Stomach (tissue), 9 donors: ENCODE measurements around the gene BORCS5. TPM values are rescaled to one million over a fixed set of nuclear protein-coding genes. Genes with fewer than 3 reads are reported as not detected.

Experiments used
- DNase-seq, 2 donors: peaks; one replicate each; pipeline versions ENCODE4 v3.0.0 to v3.0.0-alpha.2; 2013 to 2019
- H3K27ac ChIP-seq, 5 donors: fragments of 200-600 bp in 4 of 5; sonication (generic) in 4 of 5; one replicate each; pipeline ENCODE4 v1.5.1; 2013 to 2019; ENCODE audit warnings: mild to moderate bottlenecking in 1 of 5, moderate library complexity in 1 of 5
- H3K27me3 ChIP-seq, 3 donors: fragments of 200-600 bp; sonication (generic); one replicate each; pipeline ENCODE4 v1.5.1; 2017 to 2019; ENCODE audit warnings: mixed run types in 1 of 3
- H3K36me3 ChIP-seq, 4 donors: fragments of 200-600 bp; sonication (generic); 1 replicate in 3 of 4; 2 replicates in 1 of 4; pipeline ENCODE4 v1.5.1; 2016 to 2019
- H3K4me1 ChIP-seq, 4 donors: fragments of 200-600 bp; sonication (generic); one replicate each; pipeline ENCODE4 v1.5.1; 2016 to 2019
- H3K4me3 ChIP-seq, 4 donors: fragments of 200-600 bp; sonication (generic) in 3 of 4; one replicate each; pipeline ENCODE4 v1.5.1; 2016 to 2019; ENCODE audit warnings: mild to moderate bottlenecking in 1 of 4
- H3K9me3 ChIP-seq, 4 donors: fragments of 200-600 bp; sonication (generic); one replicate each; pipeline ENCODE4 v1.5.1; 2016 to 2019
- CTCF ChIP-seq, 7 experiments: fragments of 450-650 bp in 4 of 7; fragments of 200-600 bp in 3 of 7; sonication (generic) in 3 of 7; IDR thresholded peaks; one replicate each; pipeline ENCODE4 v1.5.1; 2016 to 2019; ENCODE audit warnings: antibody characterized with exemption in 7 of 7, control low read depth in 2 of 7, mild to moderate bottlenecking in 1 of 7
- EP300 ChIP-seq: sonication (generic); formaldehyde crosslinking; IDR thresholded peaks from one replicate; pipeline ENCODE4 v1.6.1; 2017; ENCODE audit warnings: antibody characterized with exemption
- POLR2A ChIP-seq, 4 donors: fragments of 450-650 bp; IDR thresholded peaks; one replicate each; pipeline ENCODE4 v1.6.1; 2016; ENCODE audit warnings: antibody characterized with exemption in 4 of 4, control low read depth in 2 of 4, mild to moderate bottlenecking in 1 of 4, moderate library complexity in 1 of 4
- POLR2AphosphoS5 ChIP-seq, 3 donors: sonication (generic); formaldehyde crosslinking; IDR thresholded peaks; one replicate each; pipeline ENCODE4 v1.6.1; 2016; ENCODE audit warnings: antibody characterized with exemption in 3 of 3
- WGBS, 5 donors: extraction: QIAGEN DNeasy Blood & Tissue Kit in 3 of 5; methylation state at CpG; one replicate each; pipeline versions ENCODE4 v1.1.5 to v1.1.7; 2013 to 2018; 5-methylcytosine and 5-hydroxymethylcytosine counted together
- intact Hi-C: fragments of 100-400 bp; cut with DNase I; formaldehyde crosslinking; loops from one replicate; pipeline ENCODE4 v1.15.1; 2023; ENCODE audit warnings: low total_unique reads
- polyA plus RNA-seq, 3 donors: library from polyadenylated mRNA; stranded (reverse); fragments of 200-250 nt; gene quantifications; one replicate each; pipeline ENCODE4 v1.2.3, GENCODE V29; 2013
- total RNA-seq, 5 donors: library from RNA; depleted of rRNA; stranded (reverse); fragments of >200 nt; gene quantifications; one replicate each; pipeline versions ENCODE4 v1.1.0 to v1.2.3, GENCODE V29; 2014 to 2016
- donor health status: healthy with polysubstance abuse.
- donor health status: Bipolar disorder and iron deficiency.
- donor health status: healthy.

Gene BORCS5
- total and polyA plus RNA-seq, 8 donors, result 1.3 to 49.0 (median 7.5) TPM

GRCh38 chr12:12357719-12358461 lies 1.0 kb downstream of the BORCS5 start:
- H3K27ac ChIP-seq, result peak overlapping the region; percentile 96 to 99 (median 98)
- intact Hi-C loops, result no loop called here
- H3K4me3 ChIP-seq, result peak overlapping the region; percentile 62 to 98 (median 70)
- DNase-seq, result no peak
- H3K36me3 ChIP-seq, result peaks cover under 1 to 10% (median 4%) of the 10 kb centered on the region in 4 donors
- peaks cover 0 to 37% (median 17%) of the 10 kb centered on the region in 4 donors for H3K4me1 ChIP-seq
- no peak for TF ChIP-seq EP300
- TF ChIP-seq CTCF (IDR thresholded peaks at IDR 0.05), result no peak
- no peak for TF ChIP-seq POLR2A (IDR thresholded peaks at IDR 0.05)
- no peak for TF ChIP-seq POLR2AphosphoS5 (IDR thresholded peaks at IDR 0.05)
- no peaks in the 10 kb centered on the region for H3K9me3 ChIP-seq
- WGBS, 5 donors, result 5 to 15% (median 7%) methylated on average over 10 of the region's 10 CpGs
- H3K27me3 ChIP-seq, result no peaks in the 10 kb centered on the region

GRCh38 chr12:12358528-12358927 lies 1.6 kb downstream of the BORCS5 start:
- TF ChIP-seq POLR2AphosphoS5 (IDR thresholded peaks at IDR 0.05), result no peak
- no peak for TF ChIP-seq EP300
- no peak for TF ChIP-seq POLR2A (IDR thresholded peaks at IDR 0.05)
- TF ChIP-seq CTCF (IDR thresholded peaks at IDR 0.05), result no peak
- Histone ChIP-seq H3K4me3 (peak overlapping the region in 3 of 4 donors; percentile 62 to 72 (median 68)), H3K36me3 (peaks cover 3 to 14% (median 8%) of the 10 kb centered on the region in 4 donors), H3K27me3 (no peaks in the 10 kb centered on the region), H3K9me3 (no peaks in the 10 kb centered on the region), H3K27ac (peak overlapping the region in 4 of 5 donors; percentile 97 to 99 (median 98)), H3K4me1 (peaks cover 0 to 37% (median 17%) of the 10 kb centered on the region in 4 donors)
- WGBS, 5 donors, result 68 to 90% (median 83%) methylated on average over 4 of the region's 4 CpGs
- intact Hi-C loops, result no loop called here
- no peak for DNase-seq

GRCh38 chr12:12364787-12365445 lies 8.0 kb downstream of the BORCS5 start:
- peaks cover 0 to 39% (median 9%) of the 10 kb centered on the region in 4 donors for H3K4me1 ChIP-seq
- H3K9me3 ChIP-seq, result no peaks in the 10 kb centered on the region
- WGBS, 5 donors, result 95 to 98% (median 95%) methylated on average over 4 of the region's 4 CpGs
- no peak overlapping the region for H3K4me3 ChIP-seq
- intact Hi-C loops, result no loop called here
- H3K27ac ChIP-seq, result peak overlapping the region in 1 of 5 donors; percentile 32
- no peaks in the 10 kb centered on the region for H3K27me3 ChIP-seq
- DNase-seq, result no peak
- peaks cover 3 to 28% (median 16%) of the 10 kb centered on the region in 4 donors for H3K36me3 ChIP-seq
- TF ChIP-seq POLR2AphosphoS5 (IDR thresholded peaks at IDR 0.05) (no peak), POLR2A (IDR thresholded peaks at IDR 0.05) (no peak), EP300 (no peak), CTCF (IDR thresholded peaks at IDR 0.05) (no peak)

- H3K27me3 ChIP-seq, result no peaks in the 10 kb centered on the region
- TF ChIP-seq POLR2AphosphoS5 (IDR thresholded peaks at IDR 0.05) (no peak), EP300 (no peak), POLR2A (IDR thresholded peaks at IDR 0.05) (no peak), CTCF (IDR thresholded peaks at IDR 0.05) (no peak)
- no peaks in the 10 kb centered on the region for H3K9me3 ChIP-seq
- no peak overlapping the region for H3K4me3 ChIP-seq
- 71 to 89% (median 80%) methylated on average over 5 of the region's 5 CpGs for WGBS, 5 donors
- H3K36me3 ChIP-seq, result peaks cover 3 to 28% (median 16%) of the 10 kb centered on the region in 4 donors
- H3K4me1 ChIP-seq, result peaks cover 0 to 35% (median 9%) of the 10 kb centered on the region in 4 donors
- intact Hi-C loops, result no loop called here
- no peak for DNase-seq
- peak overlapping the region in 2 of 5 donors; percentile 32 to 43 for H3K27ac ChIP-seq
Measured at GRCh38 chr12:12365446-12365802, 8.5 kb downstream of the BORCS5 start.
